Measurements from ENCODE around the gene CDK17.

CDK17 gene

GRCh38 chr12:96258104-96258961 lies 141.9 kb downstream of the CDK17 start:
- peak; percentile 30 for DNase-seq

GRCh38 chr12:96257550-96258103 lies 142.6 kb downstream of the CDK17 start:
- DNase-seq = no peak

- DNase-seq = no peak
Measured at GRCh38 chr12:96256672-96257361, 143.4 kb downstream of the CDK17 start.

- DNase-seq = no peak
Measured at GRCh38 chr12:96255077-96255476, 145.2 kb downstream of the CDK17 start.

- no peak for DNase-seq
Measured at GRCh38 chr12:96250119-96250685, 150.0 kb downstream of the CDK17 start.

GRCh38 chr12:96249196-96250118 lies 150.8 kb downstream of the CDK17 start:
- DNase-seq = no peak

- no peak for DNase-seq
Measured at GRCh38 chr12:96248136-96248931, 151.9 kb downstream of the CDK17 start.

GRCh38 chr12:96247563-96247962 lies 152.7 kb downstream of the CDK17 start:
- DNase-seq = no peak

- no peak for DNase-seq
Measured at GRCh38 chr12:96246926-96247505, 153.2 kb downstream of the CDK17 start.

GRCh38 chr12:96244826-96245225 lies 155.4 kb downstream of the CDK17 start:
- no peak for DNase-seq

GRCh38 chr12:96242597-96242996 lies 157.6 kb downstream of the CDK17 start:
- DNase-seq = peak; percentile 19

- DNase-seq = peak; percentile 95
Measured at GRCh38 chr12:96241846-96242256, 158.4 kb downstream of the CDK17 start.

GRCh38 chr12:96241431-96241830 lies 158.8 kb downstream of the CDK17 start:
- peak; percentile 20 for DNase-seq

GRCh38 chr12:96240656-96241055 lies 159.6 kb downstream of the CDK17 start:
- no peak for DNase-seq

GRCh38 chr12:96239711-96240635 lies 160.3 kb downstream of the CDK17 start:
- no peak for DNase-seq

GRCh38 chr12:96238336-96239047 lies 161.7 kb downstream of the CDK17 start:
- DNase-seq = no peak

- peak; percentile 84 for DNase-seq
Measured at GRCh38 chr12:96237465-96238077, 162.7 kb downstream of the CDK17 start.

- DNase-seq = no peak
Measured at GRCh38 chr12:96237035-96237434, 163.2 kb downstream of the CDK17 start.
